ENCODE data around the gene RRAS2.

DNA sequence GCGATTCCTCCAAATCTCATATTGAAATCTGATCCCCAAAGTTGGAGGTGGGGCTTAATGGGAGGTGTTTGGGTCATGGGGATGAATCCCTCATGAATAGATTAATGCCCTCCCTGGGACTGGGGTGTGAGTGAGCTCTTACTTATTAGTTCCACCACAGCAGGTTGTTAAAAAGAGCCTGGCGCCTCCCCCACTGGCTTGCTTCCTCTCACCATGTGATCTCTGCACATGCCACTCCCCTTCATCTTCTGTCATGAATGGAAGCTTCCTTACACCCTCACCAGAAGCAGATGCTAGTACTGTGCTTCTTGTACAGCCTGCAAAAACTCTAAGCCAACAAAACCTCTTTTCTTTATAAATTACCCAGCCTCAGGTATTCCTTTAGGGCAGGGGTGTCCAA is 8.8 kb downstream of the RRAS2 start:
- TF ChIP-seq, protein P1, sequence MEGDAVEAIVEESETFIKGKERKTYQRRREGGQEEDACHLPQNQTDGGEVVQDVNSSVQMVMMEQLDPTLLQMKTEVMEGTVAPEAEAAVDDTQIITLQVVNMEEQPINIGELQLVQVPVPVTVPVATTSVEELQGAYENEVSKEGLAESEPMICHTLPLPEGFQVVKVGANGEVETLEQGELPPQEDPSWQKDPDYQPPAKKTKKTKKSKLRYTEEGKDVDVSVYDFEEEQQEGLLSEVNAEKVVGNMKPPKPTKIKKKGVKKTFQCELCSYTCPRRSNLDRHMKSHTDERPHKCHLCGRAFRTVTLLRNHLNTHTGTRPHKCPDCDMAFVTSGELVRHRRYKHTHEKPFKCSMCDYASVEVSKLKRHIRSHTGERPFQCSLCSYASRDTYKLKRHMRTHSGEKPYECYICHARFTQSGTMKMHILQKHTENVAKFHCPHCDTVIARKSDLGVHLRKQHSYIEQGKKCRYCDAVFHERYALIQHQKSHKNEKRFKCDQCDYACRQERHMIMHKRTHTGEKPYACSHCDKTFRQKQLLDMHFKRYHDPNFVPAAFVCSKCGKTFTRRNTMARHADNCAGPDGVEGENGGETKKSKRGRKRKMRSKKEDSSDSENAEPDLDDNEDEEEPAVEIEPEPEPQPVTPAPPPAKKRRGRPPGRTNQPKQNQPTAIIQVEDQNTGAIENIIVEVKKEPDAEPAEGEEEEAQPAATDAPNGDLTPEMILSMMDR (IDR thresholded peaks at IDR 0.05): no peak
- no peak for TF ChIP-seq POLR2A (IDR thresholded peaks at IDR 0.05)
